ENCODE results near the gene SPTLC1.
A peak's percentile ranks its signal among the peaks of the same experiment; 100 is the strongest.
"Not testable (repeated sequence)": the region's sequence is repeated elsewhere in the genome, so short reads cannot be mapped to it uniquely, and the experiment has no call there.

SPTLC1 gene

GRCh38 chr9:92140074-92140753 lies 25.0 kb upstream of the SPTLC1 start:
- no peaks in the 10 kb centered on the region for H3K27me3 ChIP-seq (ENCODE audit: insufficient read depth, poor library complexity, severe bottlenecking)
- DNase-seq (ENCODE audit: low spot score) (no peak), ATAC-seq (ENCODE audit: low read depth) (peak; percentile 57)
- TF ChIP-seq, protein P1, sequence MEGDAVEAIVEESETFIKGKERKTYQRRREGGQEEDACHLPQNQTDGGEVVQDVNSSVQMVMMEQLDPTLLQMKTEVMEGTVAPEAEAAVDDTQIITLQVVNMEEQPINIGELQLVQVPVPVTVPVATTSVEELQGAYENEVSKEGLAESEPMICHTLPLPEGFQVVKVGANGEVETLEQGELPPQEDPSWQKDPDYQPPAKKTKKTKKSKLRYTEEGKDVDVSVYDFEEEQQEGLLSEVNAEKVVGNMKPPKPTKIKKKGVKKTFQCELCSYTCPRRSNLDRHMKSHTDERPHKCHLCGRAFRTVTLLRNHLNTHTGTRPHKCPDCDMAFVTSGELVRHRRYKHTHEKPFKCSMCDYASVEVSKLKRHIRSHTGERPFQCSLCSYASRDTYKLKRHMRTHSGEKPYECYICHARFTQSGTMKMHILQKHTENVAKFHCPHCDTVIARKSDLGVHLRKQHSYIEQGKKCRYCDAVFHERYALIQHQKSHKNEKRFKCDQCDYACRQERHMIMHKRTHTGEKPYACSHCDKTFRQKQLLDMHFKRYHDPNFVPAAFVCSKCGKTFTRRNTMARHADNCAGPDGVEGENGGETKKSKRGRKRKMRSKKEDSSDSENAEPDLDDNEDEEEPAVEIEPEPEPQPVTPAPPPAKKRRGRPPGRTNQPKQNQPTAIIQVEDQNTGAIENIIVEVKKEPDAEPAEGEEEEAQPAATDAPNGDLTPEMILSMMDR (IDR thresholded peaks at IDR 0.05; ENCODE audit: poor library complexity, severe bottlenecking) = peak; percentile 84
- H3K4me1 ChIP-seq (ENCODE audit: insufficient read depth, poor library complexity, severe bottlenecking) = no peaks in the 10 kb centered on the region
- no peak overlapping the region for H3K27ac ChIP-seq (ENCODE audit: poor library complexity, severe bottlenecking)
- no peaks in the 10 kb centered on the region for H3K9me3 ChIP-seq (ENCODE audit: severe bottlenecking)
- no peaks in the 10 kb centered on the region for H3K36me3 ChIP-seq (ENCODE audit: low read depth)
- no peak overlapping the region for H3K4me3 ChIP-seq (ENCODE audit: severe bottlenecking)

GRCh38 chr9:92138960-92139540 lies 23.8 kb upstream of the SPTLC1 start:
- H3K4me3 ChIP-seq (ENCODE audit: severe bottlenecking); H3K4me1 ChIP-seq (ENCODE audit: insufficient read depth, poor library complexity, severe bottlenecking); H3K27me3 ChIP-seq (ENCODE audit: insufficient read depth, poor library complexity, severe bottlenecking); H3K36me3 ChIP-seq (ENCODE audit: low read depth); DNase-seq (ENCODE audit: low spot score); H3K9me3 ChIP-seq (ENCODE audit: severe bottlenecking); H3K27ac ChIP-seq (ENCODE audit: poor library complexity, severe bottlenecking): not testable (repeated sequence)
- ATAC-seq (ENCODE audit: low read depth) = 0 out of 3 replicates have a peak, but pooled peaks have one; percentile 13

GRCh38 chr9:92138157-92138959 lies 23.1 kb upstream of the SPTLC1 start:
- Histone ChIP-seq H3K4me1 (ENCODE audit: insufficient read depth, poor library complexity, severe bottlenecking) (no peaks in the 10 kb centered on the region), H3K27me3 (ENCODE audit: insufficient read depth, poor library complexity, severe bottlenecking) (no peaks in the 10 kb centered on the region), H3K4me3 (ENCODE audit: severe bottlenecking) (no peak overlapping the region), H3K36me3 (ENCODE audit: low read depth) (no peaks in the 10 kb centered on the region), H3K27ac (ENCODE audit: poor library complexity, severe bottlenecking) (no peak overlapping the region), H3K9me3 (ENCODE audit: severe bottlenecking) (no peaks in the 10 kb centered on the region)
- TF ChIP-seq, protein P1 (IDR thresholded peaks at IDR 0.05; ENCODE audit: poor library complexity, severe bottlenecking) = peak; percentile 84
- ATAC-seq (ENCODE audit: low read depth) (peak; percentile 53), DNase-seq (ENCODE audit: low spot score) (no peak)

- no peak overlapping the region for H3K4me3 ChIP-seq (ENCODE audit: severe bottlenecking)
- ATAC-seq (ENCODE audit: low read depth) (no peak), DNase-seq (ENCODE audit: low spot score) (no peak)
- H3K36me3 ChIP-seq (ENCODE audit: low read depth) = no peaks in the 10 kb centered on the region
- H3K9me3 ChIP-seq (ENCODE audit: severe bottlenecking) = no peaks in the 10 kb centered on the region
- TF ChIP-seq, protein P1 (IDR thresholded peaks at IDR 0.05; ENCODE audit: poor library complexity, severe bottlenecking) = no peak
- no peak overlapping the region for H3K27ac ChIP-seq (ENCODE audit: poor library complexity, severe bottlenecking)
- no peaks in the 10 kb centered on the region for H3K4me1 ChIP-seq (ENCODE audit: insufficient read depth, poor library complexity, severe bottlenecking)
- no peaks in the 10 kb centered on the region for H3K27me3 ChIP-seq (ENCODE audit: insufficient read depth, poor library complexity, severe bottlenecking)
Measured at GRCh38 chr9:92136184-92136858, 21.1 kb upstream of the SPTLC1 start.

- ATAC-seq (ENCODE audit: low read depth) (no peak), DNase-seq (ENCODE audit: low spot score) (no peak)
- Histone ChIP-seq H3K4me3 (ENCODE audit: severe bottlenecking) (no peak overlapping the region), H3K27me3 (ENCODE audit: insufficient read depth, poor library complexity, severe bottlenecking) (no peaks in the 10 kb centered on the region), H3K4me1 (ENCODE audit: insufficient read depth, poor library complexity, severe bottlenecking) (no peaks in the 10 kb centered on the region), H3K36me3 (ENCODE audit: low read depth) (no peaks in the 10 kb centered on the region), H3K27ac (ENCODE audit: poor library complexity, severe bottlenecking) (no peak overlapping the region), H3K9me3 (ENCODE audit: severe bottlenecking) (no peaks in the 10 kb centered on the region)
- TF ChIP-seq, protein P1 (IDR thresholded peaks at IDR 0.05; ENCODE audit: poor library complexity, severe bottlenecking) = no peak
Measured at GRCh38 chr9:92135576-92135975, 20.4 kb upstream of the SPTLC1 start.
